Pulmonary artery endothelial cell (primary cell): ENCODE measurements around the gene RERE. TPM values are rescaled to one million over a fixed set of nuclear protein-coding genes. Genes with fewer than 3 reads are reported as not detected.
A peak's percentile ranks its signal among the peaks of the same experiment; 100 is the strongest.

Source experiments
- DNase-seq: peaks from one replicate; pipeline ENCODE4 v3.0.0-alpha.2; 2011; ENCODE audit warnings: low read depth, low spot score
- total RNA-seq: library from RNA; depleted of rRNA; stranded (reverse); fragments of >200 nt; gene quantifications from 2 replicates; pipeline ENCODE4 v1.2.3, GENCODE V29; 2014

The RERE gene
- total RNA-seq, 1 donor from 2014 or later = 60.7 TPM

- no peak for DNase-seq
Measured at GRCh38 chr1:8482979-8483381, 334.5 kb downstream of the RERE start.

GRCh38 chr1:8481650-8482380 lies 335.6 kb downstream of the RERE start:
- DNase-seq = no peak

- no peak for DNase-seq
Measured at GRCh38 chr1:8478566-8478965, 338.9 kb downstream of the RERE start.

GRCh38 chr1:8477983-8478362 lies 339.5 kb downstream of the RERE start:
- DNase-seq = no peak

GRCh38 chr1:8477166-8477982 lies 340.1 kb downstream of the RERE start:
- DNase-seq = no peak

GRCh38 chr1:8476006-8476405 lies 341.4 kb downstream of the RERE start:
- DNase-seq = no peak

GRCh38 chr1:8474369-8474768 lies 343.1 kb downstream of the RERE start:
- DNase-seq = no peak

- no peak for DNase-seq
Measured at GRCh38 chr1:8473891-8474300, 343.5 kb downstream of the RERE start.

- DNase-seq = no peak
Measured at GRCh38 chr1:8473121-8473875, 344.1 kb downstream of the RERE start.

GRCh38 chr1:8472668-8473067 lies 344.8 kb downstream of the RERE start:
- no peak for DNase-seq

- DNase-seq = no peak
Measured at GRCh38 chr1:8471451-8471850, 346.0 kb downstream of the RERE start.

- no peak for DNase-seq
Measured at GRCh38 chr1:8468751-8469150, 348.7 kb downstream of the RERE start.

GRCh38 chr1:8467308-8467707 lies 350.1 kb downstream of the RERE start:
- no peak for DNase-seq

GRCh38 chr1:8465692-8466091 lies 351.7 kb downstream of the RERE start:
- no peak for DNase-seq

- DNase-seq = no peak
Measured at GRCh38 chr1:8465013-8465412, 352.4 kb downstream of the RERE start.

- no peak for DNase-seq
Measured at GRCh38 chr1:8464377-8464776, 353.1 kb downstream of the RERE start.

- DNase-seq = peak; percentile 44
Measured at GRCh38 chr1:8463144-8463927, 354.1 kb downstream of the RERE start.

- no peak for DNase-seq
Measured at GRCh38 chr1:8462371-8462892, 355.0 kb downstream of the RERE start.

- DNase-seq = no peak
Measured at GRCh38 chr1:8461351-8462110, 355.9 kb downstream of the RERE start.

GRCh38 chr1:8460784-8461183 lies 356.7 kb downstream of the RERE start:
- DNase-seq = no peak
